K562 (cell line): Measurements from ENCODE around the gene TMEM141. TPM values are rescaled to one million over a fixed set of nuclear protein-coding genes. Genes with fewer than 3 reads are reported as not detected.
"Not testable (repeated sequence)": the region's sequence is repeated elsewhere in the genome, so short reads cannot be mapped to it uniquely, and the experiment has no call there.

Experiments
- ARID4B ChIP-seq: sonication (generic); formaldehyde crosslinking; IDR thresholded peaks from 2 replicates; pipeline ENCODE4 v1.8.0; 2022; ENCODE audit warnings: mild to moderate bottlenecking, missing genetic modification reagents
- CREB1 ChIP-seq, 2 experiments: sonication (generic) in 1 of 2; formaldehyde crosslinking in 1 of 2; IDR thresholded peaks; 2 replicates each; pipeline versions ENCODE4 v1.6.1 to v1.8.0; 2012 to 2022; ENCODE audit warnings: inconsistent platforms in 1 of 2, mild to moderate bottlenecking in 1 of 2, missing genetic modification reagents in 1 of 2, moderate library complexity in 1 of 2
- CREM ChIP-seq: IDR thresholded peaks from 2 replicates; pipeline ENCODE4 v1.6.1; 2014; ENCODE audit warnings: antibody characterized with exemption, low read depth
- CTBP1 ChIP-seq: fragments of 450-650 bp; IDR thresholded peaks from 2 replicates; pipeline ENCODE4 v1.6.1; 2016; ENCODE audit warnings: borderline replicate concordance
- CTCF ChIP-seq, 3 experiments: IDR thresholded peaks in 2 of 3; conservative IDR thresholded peaks in 1 of 3; 2 replicates each; pipeline ENCODE4 v1.5.1; 2011 to 2012; ENCODE audit warnings: low read length in 3 of 3, mild to moderate bottlenecking in 3 of 3, control low read depth in 2 of 3, improper control_type of control experiment in 1 of 3, inconsistent platforms in 1 of 3, low read depth in 1 of 3, mixed read lengths in 1 of 3, moderate library complexity in 1 of 3; ENCODE audit not compliant: insufficient read depth in 2 of 3
- HCFC1 ChIP-seq: IDR thresholded peaks from 2 replicates; pipeline ENCODE4 v1.6.1; 2012; ENCODE audit warnings: low read depth, low read length, improper control_type of control experiment
- MYC ChIP-seq, 2 experiments: fragments of 250-450 bp in 1 of 2; sonication (Bioruptor Pico) in 1 of 2; IDR thresholded peaks; 2 replicates each; pipeline versions ENCODE4 v1.5.1 to v1.6.1; 2012 to 2021; ENCODE audit warnings: low read depth in 2 of 2, borderline replicate concordance in 1 of 2, improper control_type of control experiment in 1 of 2, low read length in 1 of 2, mild to moderate bottlenecking in 1 of 2, moderate library complexity in 1 of 2
- POLR2B ChIP-seq: fragments of 450-650 bp; IDR thresholded peaks from 2 replicates; pipeline ENCODE4 v1.6.1; 2018; ENCODE audit warnings: low read depth; ENCODE audit not compliant: partially characterized antibody
- RB1 ChIP-seq: fragments of 450-650 bp; IDR thresholded peaks from 2 replicates; pipeline ENCODE4 v1.6.1; 2017; ENCODE audit warnings: low read depth, mild to moderate bottlenecking
- SUPT5H ChIP-seq: fragments of 450-650 bp; IDR thresholded peaks from 2 replicates; pipeline ENCODE4 v1.6.1; 2016
- TARDBP ChIP-seq: fragments of 450-650 bp; IDR thresholded peaks from 2 replicates; pipeline ENCODE4 v1.6.1; 2016
- UBTF ChIP-seq, 2 experiments: IDR thresholded peaks; 2 replicates each; pipeline ENCODE4 v1.6.1; 2012; ENCODE audit warnings: improper control_type of control experiment in 2 of 2, low read depth in 2 of 2, low read length in 2 of 2, borderline replicate concordance in 1 of 2
- XRCC5 ChIP-seq: fragments of 200-400 bp; formaldehyde crosslinking; IDR thresholded peaks from 2 replicates; pipeline ENCODE4 v1.6.1; 2017; ENCODE audit warnings: low read depth, mild to moderate bottlenecking, low read length
- ZBTB17 ChIP-seq: fragments of 450-650 bp; formaldehyde crosslinking; IDR thresholded peaks from 2 replicates; pipeline ENCODE4 v1.4.0; 2020; ENCODE audit warnings: mild to moderate bottlenecking
- ZFP91 ChIP-seq: sonication (generic); formaldehyde crosslinking; IDR thresholded peaks from 2 replicates; pipeline ENCODE4 v1.8.0; 2022; ENCODE audit warnings: mild to moderate bottlenecking, missing genetic modification reagents
- polyA plus RNA-seq, 8 experiments: library from polyadenylated mRNA; depleted of rRNA in 4 of 8; stranded (reverse) in 5 of 8; unstranded in 3 of 8; fragments of >200 nt; fragmentation: Nextera tagmentation in 2 of 8; fragmentation: Illumina TruSeq in 1 of 8; extraction: Ambion mirVana in 2 of 8; extraction: Trizol in 1 of 8; gene quantifications; 2 replicates each; pipeline versions ENCODE4 v1.2.1 to v1.2.3, GENCODE V29; 2011 to 2014; ENCODE audit warnings: inconsistent platforms in 1 of 8, missing spikeins in 1 of 8
- total RNA-seq, 7 experiments: library from RNA; depleted of rRNA in 6 of 7; stranded (reverse); fragments of >200 nt in 6 of 7; fragmentation: Illumina TruSeq in 2 of 7; extraction: Trizol in 2 of 7; gene quantifications; 2 replicates each; pipeline versions ENCODE4 v1.2.1 to v1.2.3, GENCODE V29; 2011 to 2021; ENCODE audit warnings: low replicate concordance in 1 of 7

Gene TMEM141
- total and polyA plus RNA-seq, 9 of the 15 experiments (the other 6 are each of a cell fraction or from before 2014, with no cell fraction given) = 21.5 to 123 (median 74.8) TPM

GRCh38 chr9:136842380-136842948 lies 51.3 kb downstream of the TMEM141 start, which contains the start of gene AJM1 (continued):
- TF ChIP-seq CTBP1 = peak; percentile 70
- TF ChIP-seq RB1 = peak; percentile 59
- TF ChIP-seq SUPT5H = peak; percentile 83
- peak; percentile 35; the same call in 1 of the 2 replicates for TF ChIP-seq CREM
- peak in 1 of 2 experiments; percentile 91; a peak in 2 of 4 replicates for TF ChIP-seq UBTF (IDR thresholded peaks at IDR 0.05; ENCODE audit: borderline replicate concordance in 1 of 2, low read depth in 2 of 2, low read length in 2 of 2)
- peak; percentile 82 to 87 (median 86) for TF ChIP-seq CTCF (IDR thresholded peaks at IDR 0.05 in 2 of 3, conservative IDR thresholded peaks at IDR 0.05 in 1 of 3; ENCODE audit: insufficient read depth in 2 of 3, low read depth in 1 of 3, low read length in 3 of 3)
- peak; percentile 55; the same call in 1 of the 2 replicates for TF ChIP-seq TARDBP
- peak; percentile 100 for TF ChIP-seq ZFP91 (CRISPR knock-in tag)
- TF ChIP-seq MYC (IDR thresholded peaks at IDR 0.05; ENCODE audit: low read depth, low read length); CREB1 (IDR thresholded peaks at IDR 0.05): not testable (repeated sequence)
- 0 out of 2 replicates have a peak, but pooled peaks have one; percentile 65 for TF ChIP-seq MYC (CRISPR knock-in tag; IDR thresholded peaks at IDR 0.05; ENCODE audit: borderline replicate concordance, low read depth)
- TF ChIP-seq ARID4B (CRISPR knock-in tag) = peak; percentile 66; the same call in 1 of the 2 replicates
- peak; percentile 55; the same call in 1 of the 2 replicates for TF ChIP-seq XRCC5
- peak; percentile 51; the same call in 1 of the 2 replicates for TF ChIP-seq CREB1 (CRISPR knock-in tag; IDR thresholded peaks at IDR 0.05)
- 0 out of 2 replicates have a peak, but pooled peaks have one; percentile 54 for TF ChIP-seq ZBTB17 (CRISPR knock-in tag)
- TF ChIP-seq HCFC1 = peak; percentile 30; the same call in 1 of the 2 replicates
- TF ChIP-seq POLR2B = peak; percentile 67
